A673 (cell line): ENCODE measurements around the gene HAGH. TPM values are rescaled to one million over a fixed set of nuclear protein-coding genes. Genes with fewer than 3 reads are reported as not detected.

ENCODE experiments used
- BruUV-seq: library from RNA; stranded (reverse); fragments of 400-500 nt; replicated peaks from 2 replicates; lab custom pipeline; 2021; lab: Mats Ljungman, UMichigan
- CTCF ChIA-PET: fragments of 300-600 bp; sonication (Branson Sonifier 250); formaldehyde crosslinking; loops from one replicate; lab custom pipeline; 2022; ENCODE audit warnings: antibody characterized with exemption; lab: Charles Lee
- POLR2A ChIA-PET: fragments of 300-600 bp; sonication (Branson Sonifier 250); formaldehyde crosslinking; loops from one replicate; lab custom pipeline; 2022; ENCODE audit warnings: antibody characterized with exemption; ENCODE audit not compliant: low non-redundant PET; lab: Charles Lee
- DNase-seq: peaks from one replicate; pipeline ENCODE4 v3.0.0-alpha.2; 2015; ENCODE audit warnings: low spot score
- H3K27ac ChIP-seq: fragments of 200-600 bp; sonication (generic); 2 replicates; pipeline ENCODE4 v1.5.1; 2016; ENCODE audit warnings: mixed run types, low read depth, mild to moderate bottlenecking, mixed read lengths, antibody characterized with exemption, low read length; ENCODE audit not compliant: poor library complexity, severe bottlenecking
- H3K27me3 ChIP-seq: fragments of 200-600 bp; sonication (generic); replicated peaks from 2 replicates; pipeline ENCODE4 v1.6.1; 2017; ENCODE audit warnings: mixed run types, low read depth, mild to moderate bottlenecking, mixed read lengths, antibody characterized with exemption, low read length; ENCODE audit not compliant: insufficient read depth, poor library complexity
- H3K36me3 ChIP-seq: fragments of 200-600 bp; sonication (generic); 2 replicates; pipeline ENCODE4 v1.6.1; 2016; ENCODE audit warnings: mixed run types, mild to moderate bottlenecking, mixed read lengths, antibody characterized with exemption, low read length; ENCODE audit not compliant: insufficient read depth, poor library complexity, severe bottlenecking
- H3K4me1 ChIP-seq: fragments of 200-600 bp; sonication (generic); 2 replicates; pipeline ENCODE4 v1.6.1; 2017; ENCODE audit warnings: mixed run types, mild to moderate bottlenecking, mixed read lengths, antibody characterized with exemption, low read length; ENCODE audit not compliant: insufficient read depth, poor library complexity, severe bottlenecking
- H3K4me3 ChIP-seq: fragments of 200-600 bp; sonication (generic); 2 replicates; pipeline ENCODE4 v1.5.1; 2016; ENCODE audit warnings: low read depth, mixed run types, mild to moderate bottlenecking, mixed read lengths, low read length; ENCODE audit not compliant: poor library complexity, severe bottlenecking
- H3K9me3 ChIP-seq: fragments of 200-600 bp; sonication (generic); 2 replicates; pipeline ENCODE4 v1.6.1; 2016; ENCODE audit warnings: mixed run types, low read depth, mild to moderate bottlenecking, mixed read lengths, antibody characterized with exemption, low read length; ENCODE audit not compliant: poor library complexity, severe bottlenecking
- EZH2 ChIP-seq: fragments of 200-600 bp; sonication (generic); IDR thresholded peaks from 2 replicates; pipeline ENCODE4 v1.6.1; 2017; ENCODE audit warnings: borderline replicate concordance, low read depth, mild to moderate bottlenecking, mixed read lengths, antibody characterized with exemption, low read length; ENCODE audit not compliant: poor library complexity, severe bottlenecking
- intact Hi-C: fragments of 100-400 bp; cut with micrococcal nuclease; formaldehyde crosslinking; loops from one replicate; pipeline ENCODE4 v1.10.0; 2022; ENCODE audit not compliant: unreplicated experiment
- total RNA-seq: library from RNA; stranded (reverse); gene quantifications from 2 replicates; pipeline ENCODE4 v1.2.3, GENCODE V29; 2021
- TF ChIP-seq, protein P1 (sequence below): fragments of 300-800, 200-600 bp; sonication (generic); conservative IDR thresholded peaks from 2 replicates; pipeline ENCODE4 v1.5.1; 2017; ENCODE audit warnings: low read depth, mild to moderate bottlenecking, antibody characterized with exemption, low read length, moderate library complexity, mixed read lengths

HAGH gene
- total RNA-seq, 1 experiment from 2014 or later: 14.4 TPM

- CTCF ChIA-PET: interaction anchor here (0.6 kb wide), 1 partner anchor 41 kb away, joined by 3 read pairs; no protein-coding TSS in a partner anchor
- no peaks in the 10 kb centered on the region for H3K9me3 ChIP-seq
- no peaks in the 10 kb centered on the region for H3K27me3 ChIP-seq
- no TSS peak for BruUV-seq
- no peaks in the 10 kb centered on the region for H3K36me3 ChIP-seq
- TF ChIP-seq EZH2: no peak
- TF ChIP-seq, protein P1, sequence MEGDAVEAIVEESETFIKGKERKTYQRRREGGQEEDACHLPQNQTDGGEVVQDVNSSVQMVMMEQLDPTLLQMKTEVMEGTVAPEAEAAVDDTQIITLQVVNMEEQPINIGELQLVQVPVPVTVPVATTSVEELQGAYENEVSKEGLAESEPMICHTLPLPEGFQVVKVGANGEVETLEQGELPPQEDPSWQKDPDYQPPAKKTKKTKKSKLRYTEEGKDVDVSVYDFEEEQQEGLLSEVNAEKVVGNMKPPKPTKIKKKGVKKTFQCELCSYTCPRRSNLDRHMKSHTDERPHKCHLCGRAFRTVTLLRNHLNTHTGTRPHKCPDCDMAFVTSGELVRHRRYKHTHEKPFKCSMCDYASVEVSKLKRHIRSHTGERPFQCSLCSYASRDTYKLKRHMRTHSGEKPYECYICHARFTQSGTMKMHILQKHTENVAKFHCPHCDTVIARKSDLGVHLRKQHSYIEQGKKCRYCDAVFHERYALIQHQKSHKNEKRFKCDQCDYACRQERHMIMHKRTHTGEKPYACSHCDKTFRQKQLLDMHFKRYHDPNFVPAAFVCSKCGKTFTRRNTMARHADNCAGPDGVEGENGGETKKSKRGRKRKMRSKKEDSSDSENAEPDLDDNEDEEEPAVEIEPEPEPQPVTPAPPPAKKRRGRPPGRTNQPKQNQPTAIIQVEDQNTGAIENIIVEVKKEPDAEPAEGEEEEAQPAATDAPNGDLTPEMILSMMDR: peak; percentile 85
- no peak overlapping the region for H3K27ac ChIP-seq
- POLR2A ChIA-PET: no interaction called here
- no peak overlapping the region for H3K4me3 ChIP-seq
- peak; percentile 92 for DNase-seq
- H3K4me1 ChIP-seq: peaks cover 9% of the 10 kb centered on the region
- intact Hi-C loops: no loop called here
Measured at GRCh38 chr16:1812732-1813163, 13.9 kb downstream of the HAGH start.

DNA sequence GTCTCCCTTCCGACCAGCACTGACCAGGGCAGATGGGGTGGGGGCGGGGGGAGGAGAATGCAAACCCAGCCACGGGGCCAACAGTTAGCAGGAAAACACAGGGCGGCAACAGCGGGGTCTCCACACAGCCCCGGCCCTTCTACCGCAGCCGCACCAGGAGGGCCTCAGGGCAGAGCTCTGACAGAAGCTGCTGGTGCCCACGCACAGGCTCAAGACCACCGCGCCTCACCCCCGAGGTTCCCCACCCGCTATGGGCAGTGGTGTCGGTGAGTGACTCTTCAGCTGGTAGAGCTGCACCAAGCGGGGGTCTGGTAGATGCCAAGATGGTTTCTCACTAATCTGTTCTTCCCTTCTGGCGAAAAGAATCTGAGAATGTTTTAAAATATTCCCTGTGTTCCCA lies 16.1 kb downstream of the HAGH start:
- intact Hi-C loops: no loop called here

DNA sequence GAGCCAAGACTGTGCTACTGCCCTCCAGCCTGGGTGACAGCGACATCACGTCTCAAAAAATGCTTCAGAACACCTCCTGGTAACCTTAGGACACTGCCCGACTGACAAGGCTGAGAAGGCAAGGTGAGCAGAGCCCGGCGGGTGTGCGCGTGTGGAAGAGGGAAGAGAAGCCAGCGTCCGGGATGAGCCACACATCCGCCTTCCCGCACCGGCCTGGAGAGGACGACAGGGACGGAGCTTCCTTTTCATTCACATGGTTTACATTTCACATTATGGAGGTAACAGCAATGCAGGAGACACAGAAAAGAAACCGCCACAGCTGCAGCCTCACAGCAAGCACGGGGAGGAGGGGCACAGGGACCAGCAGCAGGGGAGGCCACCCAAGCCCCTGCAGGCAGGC lies 16.5 kb downstream of the HAGH start:
- Histone ChIP-seq H3K36me3 (no peaks in the 10 kb centered on the region), H3K27me3 (no peaks in the 10 kb centered on the region), H3K4me3 (no peak overlapping the region), H3K27ac (no peak overlapping the region), H3K4me1 (peaks cover 9% of the 10 kb centered on the region), H3K9me3 (no peaks in the 10 kb centered on the region)
- ChIA-PET POLR2A (no interaction called here), CTCF (no interaction called here)
- TF ChIP-seq, protein P1: no peak
- no peak for TF ChIP-seq EZH2
- DNase-seq: no peak
- no TSS peak for BruUV-seq
- intact Hi-C loops: no loop called here

More for the DNA sequence above, 16.1 kb downstream of the HAGH start:
- H3K9me3 ChIP-seq: no peaks in the 10 kb centered on the region
- no peak for DNase-seq
- CTCF ChIA-PET: no interaction called here
- no peaks in the 10 kb centered on the region for H3K36me3 ChIP-seq
- POLR2A ChIA-PET: no interaction called here
- peaks cover 9% of the 10 kb centered on the region for H3K4me1 ChIP-seq
- H3K27me3 ChIP-seq: no peaks in the 10 kb centered on the region
- H3K27ac ChIP-seq: no peak overlapping the region
- BruUV-seq: no TSS peak
- H3K4me3 ChIP-seq: no peak overlapping the region
- TF ChIP-seq, protein P1: no peak
- no peak for TF ChIP-seq EZH2
